GM18868 (cell line): ENCODE measurements around the gene NOL8.

ENCODE experiments used
- ATAC-seq: cut with Tn5 transposase; IDR thresholded peaks from one replicate; pipeline ENCODE4 v1.9.1; 2021; ENCODE audit warnings: mild to moderate bottlenecking, moderate library complexity; ENCODE audit not compliant: unreplicated experiment

NOL8 gene

GRCh38 chr9:92270511-92270910 is 54.6 kb downstream of the NOL8 start:
- no peak for ATAC-seq

- no peak for ATAC-seq
These were observed 58.7 kb downstream of the NOL8 start for GRCh38 chr9:92266486-92266885.

GRCh38 chr9:92265154-92265553 is 60.0 kb downstream of the NOL8 start:
- ATAC-seq = no peak

- no peak for ATAC-seq
These were observed 62.0 kb downstream of the NOL8 start for GRCh38 chr9:92263131-92263530.

- no peak for ATAC-seq
These were observed 67.8 kb downstream of the NOL8 start for GRCh38 chr9:92257327-92257726.

GRCh38 chr9:92254381-92255337 is 70.5 kb downstream of the NOL8 start:
- ATAC-seq = no peak

- no peak for ATAC-seq
These were observed 71.5 kb downstream of the NOL8 start for GRCh38 chr9:92253656-92254055.

- no peak for ATAC-seq
These were observed 77.2 kb downstream of the NOL8 start for GRCh38 chr9:92247981-92248380.
